ENCODE measurements around the gene PLCH2.

GRCh38 chr1:2505461-2505994, 29.4 kb downstream of the PLCH2 start:
- TF ChIP-seq CTCF (IDR thresholded peaks at IDR 0.05) (no peak), POLR2AphosphoS5 (IDR thresholded peaks at IDR 0.05; ENCODE audit: low read depth, low read length) (no peak), REST (IDR thresholded peaks at IDR 0.05; ENCODE audit: low read depth, low read length) (no peak), MAX (IDR thresholded peaks at IDR 0.05; ENCODE audit: low read depth) (no peak), TAF1 (IDR thresholded peaks at IDR 0.05; ENCODE audit: borderline replicate concordance, low read depth, low read length) (no peak), USF2 (IDR thresholded peaks at IDR 0.05; ENCODE audit: borderline replicate concordance, low read depth, low read length) (no peak), USF1 (IDR thresholded peaks at IDR 0.05; ENCODE audit: borderline replicate concordance, low read depth) (no peak), MXI1 (IDR thresholded peaks at IDR 0.05; ENCODE audit: low read depth, low read length) (no peak), RAD21 (IDR thresholded peaks at IDR 0.05; ENCODE audit: low read length) (no peak), RFX5 (IDR thresholded peaks at IDR 0.05; ENCODE audit: low read length) (no peak), FOXM1 (IDR thresholded peaks at IDR 0.05; ENCODE audit: low read depth) (no peak), TCF12 (IDR thresholded peaks at IDR 0.05) (no peak)
